A549 (cell line): ENCODE measurements around the gene HDHD5. TPM values are rescaled to one million over a fixed set of nuclear protein-coding genes. Genes with fewer than 3 reads are reported as not detected.

Experiments used
- ATAC-seq, 2 experiments: fragments of 200-7000 bp in 1 of 2; fragments of >200 bp in 1 of 2; cut with Nextera tagmentation in 1 of 2; cut with Tn5 transposase in 1 of 2; 3 replicates each; pipeline versions ENCODE4 v1.8.0 to v1.9.1; 2018 to 2020; ENCODE audit warnings: mild to moderate bottlenecking in 1 of 2, moderate library complexity in 1 of 2
- CTCF ChIA-PET: fragments of 300-600 bp; sonication (Branson Sonifier 250); formaldehyde crosslinking; extraction: SDS; loops from one replicate; lab custom pipeline; 2021; ENCODE audit warnings: antibody characterized with exemption, inconsistent platforms; lab: Yijun Ruan, JAX
- POLR2A ChIA-PET: fragments of 350-600 bp; formaldehyde crosslinking; extraction: SDS; loops from one replicate; lab custom pipeline; 2021; ENCODE audit warnings: antibody characterized with exemption, inconsistent platforms; lab: Yijun Ruan, JAX
- DNase-seq, 2 experiments: peaks; one replicate each; pipeline versions ENCODE4 v3.0.0 to v3.0.0-alpha.2; 2011 to 2016; ENCODE audit warnings: low read depth in 1 of 2, low spot score in 1 of 2
- FAIRE-seq: peaks from 2 replicates; lab custom pipeline; 2011; peaks lifted over from hg19 to GRCh38; lab: Jason Lieb, UNC
- H3K27ac ChIP-seq, 2 experiments: fragments of >200 bp; sonication (Bioruptor Twin); formaldehyde crosslinking; 3 replicates each; pipeline ENCODE4 v1.5.1; 2016 to 2017
- H3K4me1 ChIP-seq: fragments of >200 bp; sonication (Bioruptor Twin); formaldehyde crosslinking; 3 replicates; pipeline ENCODE4 v1.6.1; 2016
- H3K4me2 ChIP-seq: fragments of >200 bp; sonication (Bioruptor Twin); formaldehyde crosslinking; 3 replicates; pipeline ENCODE4 v1.6.1; 2016
- H3K4me3 ChIP-seq: fragments of >200 bp; sonication (Bioruptor Twin); formaldehyde crosslinking; 3 replicates; pipeline ENCODE4 v1.5.1; 2016
- H3K9me3 ChIP-seq: fragments of >200 bp; sonication (Bioruptor Twin); formaldehyde crosslinking; 3 replicates; pipeline ENCODE4 v1.6.1; 2016
- BCL3 ChIP-seq: fragments of >200 bp; sonication (Bioruptor Twin); formaldehyde crosslinking; IDR thresholded peaks from 3 replicates; pipeline ENCODE4 v1.6.1; 2016
- BHLHE40 ChIP-seq: IDR thresholded peaks from 2 replicates; pipeline ENCODE4 v1.6.1; 2012; ENCODE audit warnings: low read depth, low read length, inconsistent platforms
- CBX2 ChIP-seq: fragments of 200-600 bp; sonication (generic); IDR thresholded peaks from 2 replicates; pipeline ENCODE4 v1.6.1; 2016; ENCODE audit warnings: low read depth, mild to moderate bottlenecking, borderline replicate concordance
- CHD4 ChIP-seq: fragments of 200-600 bp; sonication (generic); IDR thresholded peaks from 2 replicates; pipeline ENCODE4 v1.6.1; 2016; ENCODE audit warnings: antibody characterized with exemption, mild to moderate bottlenecking, borderline replicate concordance
- FOSB ChIP-seq: fragments of 250-450 bp; sonication (Bioruptor Pico); IDR thresholded peaks from 2 replicates; pipeline ENCODE4 v1.5.0; 2020; ENCODE audit warnings: mild to moderate bottlenecking, moderate library complexity
- FOSL2 ChIP-seq, 2 experiments: fragments of 450-650 bp in 1 of 2; fragments of >200 bp in 1 of 2; sonication (Bioruptor Twin) in 1 of 2; formaldehyde crosslinking; IDR thresholded peaks; 2 replicates each; pipeline versions ENCODE4 v1.5.0 to v1.6.1; 2016 to 2020; ENCODE audit warnings: mild to moderate bottlenecking in 1 of 2, moderate library complexity in 1 of 2
- FOXS1 ChIP-seq: fragments of 250-450 bp; sonication (Bioruptor Pico); IDR thresholded peaks from 2 replicates; pipeline ENCODE4 v1.5.0; 2020; ENCODE audit warnings: mild to moderate bottlenecking, moderate library complexity
- GATA3 ChIP-seq: IDR thresholded peaks from 2 replicates; pipeline ENCODE4 v1.6.1; 2012; ENCODE audit warnings: borderline replicate concordance
- HOXA7 ChIP-seq: fragments of 250-450 bp; sonication (Bioruptor Pico); IDR thresholded peaks from 2 replicates; pipeline ENCODE4 v1.5.0; 2020; ENCODE audit warnings: mild to moderate bottlenecking, moderate library complexity
- HOXB5 ChIP-seq: fragments of 250-450 bp; sonication (Bioruptor Pico); IDR thresholded peaks from 2 replicates; pipeline ENCODE4 v1.5.0; 2020; ENCODE audit warnings: mild to moderate bottlenecking, moderate library complexity
- KDM1A ChIP-seq: fragments of 200-600 bp; sonication (generic); IDR thresholded peaks from 2 replicates; pipeline ENCODE4 v1.6.1; 2016; ENCODE audit warnings: low read depth, mild to moderate bottlenecking
- MAFK ChIP-seq: fragments of 450-650 bp; IDR thresholded peaks from 2 replicates; pipeline ENCODE4 v1.6.1; 2014; ENCODE audit not compliant: partially characterized antibody
- PHF8 ChIP-seq: fragments of 200-600 bp; sonication (generic); IDR thresholded peaks from 2 replicates; pipeline ENCODE4 v1.6.1; 2016; ENCODE audit warnings: low read depth, mild to moderate bottlenecking, antibody characterized with exemption, moderate library complexity, borderline replicate concordance
- POLR2AphosphoS2 ChIP-seq: conservative IDR thresholded peaks from 2 replicates; pipeline ENCODE4 v1.6.1; 2012; ENCODE audit warnings: low read length, improper control_type of control experiment, inconsistent platforms
- RCOR1 ChIP-seq: fragments of 150-350 bp; IDR thresholded peaks from 2 replicates; pipeline ENCODE4 v1.6.1; 2014; ENCODE audit warnings: antibody characterized with exemption, low read length, low read depth
- REST ChIP-seq: fragments of 200-600 bp; sonication (generic); IDR thresholded peaks from 2 replicates; pipeline ENCODE4 v1.6.1; 2016; ENCODE audit warnings: antibody characterized with exemption, mild to moderate bottlenecking, moderate library complexity
- RNF2 ChIP-seq: fragments of 200-600 bp; sonication (generic); IDR thresholded peaks from 2 replicates; pipeline ENCODE4 v1.6.1; 2016; ENCODE audit warnings: low read depth, mild to moderate bottlenecking, antibody characterized with exemption, moderate library complexity, borderline replicate concordance
- SMC3 ChIP-seq: fragments of >200 bp; sonication (Bioruptor Twin); formaldehyde crosslinking; IDR thresholded peaks from 3 replicates; pipeline ENCODE4 v1.6.1; 2018; ENCODE audit warnings: inconsistent platforms
- SREBF2 ChIP-seq: fragments of 450-650 bp; IDR thresholded peaks from 2 replicates; pipeline ENCODE4 v1.6.1; 2014; ENCODE audit warnings: mild to moderate bottlenecking, moderate library complexity
- USF2 ChIP-seq: fragments of 450-650 bp; IDR thresholded peaks from 2 replicates; pipeline ENCODE4 v1.6.1; 2014; ENCODE audit warnings: antibody characterized with exemption
- WGBS: methylation state at CpG from one replicate; pipeline ENCODE4 v1.1.6; 2017; ENCODE audit errors: missing lambda C conversion rate; 5-methylcytosine and 5-hydroxymethylcytosine counted together
- polyA plus RNA-seq, 4 experiments: library from polyadenylated mRNA; depleted of rRNA in 3 of 4; stranded (reverse); fragments of >200 nt; fragmentation: RNase III in 1 of 4; extraction: RNeasy Plus Mini Kit Qiagen cat#74134 plus additional on column Dnase treatment in 1 of 4; gene quantifications; 2 replicates in 3 of 4; 3 replicates in 1 of 4; pipeline ENCODE4 v1.2.3, GENCODE V29; 2011 to 2017
- TF ChIP-seq, protein P1 (sequence below): fragments of >200 bp; sonication (Bioruptor Twin); formaldehyde crosslinking; IDR thresholded peaks from 2 replicates; pipeline ENCODE4 v1.6.1; 2016

The HDHD5 gene
- polyA plus RNA-seq, 2 of the 4 experiments (the other 2 are of a cell fraction): 19.7 to 35.5 TPM

GRCh38 chr22:17140826-17141766 lies 18.0 kb downstream of the HDHD5 start:
- no peak for TF ChIP-seq RNF2
- no peak for TF ChIP-seq USF2
- no peak for TF ChIP-seq HOXA7 (CRISPR knock-in tag)
- no peak for TF ChIP-seq MAFK
- TF ChIP-seq FOXS1 (CRISPR knock-in tag): no peak
- TF ChIP-seq BHLHE40: no peak
- TF ChIP-seq FOSL2 (IDR thresholded peaks at IDR 0.05): no peak
- TF ChIP-seq FOSL2 (CRISPR knock-in tag; IDR thresholded peaks at IDR 0.05): no peak
- no peak for TF ChIP-seq KDM1A
- TF ChIP-seq, all 56 proteins: peak for 0
- WGBS: 89% methylated on average over 2 of the region's 9 CpGs
- no peak for FAIRE-seq
- Histone ChIP-seq H3K4me3 (no peak overlapping the region), H3K27ac (no peak overlapping the region), H3K9me3 (no peaks in the 10 kb centered on the region), H3K4me1 (no peaks in the 10 kb centered on the region), H3K4me2 (no peak overlapping the region)
- no peak for ATAC-seq
- DNase-seq: no peak
- ChIA-PET CTCF (interaction anchor here (1.3 kb wide), 1 partner anchor 31 kb away, joined by 3 read pairs; no protein-coding TSS in a partner anchor), POLR2A (no interaction called here)

DNA sequence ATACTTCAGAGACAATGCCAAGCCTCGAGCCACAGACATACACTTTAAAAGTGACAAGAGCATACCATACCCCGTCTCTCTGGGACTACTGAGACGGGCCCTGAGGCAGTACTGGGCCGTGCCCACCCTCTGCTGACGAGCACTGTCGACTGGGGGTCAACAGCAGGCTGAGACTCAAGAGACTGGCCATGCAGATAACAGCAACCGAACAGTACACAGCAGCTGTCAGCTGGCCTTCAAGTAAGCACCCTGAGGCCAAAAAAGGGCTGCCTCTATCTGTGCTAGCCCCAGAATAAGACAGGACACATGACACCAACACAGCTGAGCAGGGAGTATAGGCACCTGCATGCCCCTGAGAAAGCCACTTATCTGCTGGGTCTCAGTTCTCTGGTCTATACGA lies 19.1 kb downstream of the HDHD5 start:
- no peaks in the 10 kb centered on the region for H3K9me3 ChIP-seq
- WGBS: 83% methylated on average over 7 of the region's 8 CpGs
- POLR2A ChIA-PET: no interaction called here
- no peak overlapping the region for H3K4me3 ChIP-seq
- no peaks in the 10 kb centered on the region for H3K4me1 ChIP-seq
- ATAC-seq: no peak
- no peak overlapping the region for H3K27ac ChIP-seq
- no peak for DNase-seq
- no peak for FAIRE-seq
- TF ChIP-seq SREBF2 (no peak), HOXB5 (CRISPR knock-in tag) (no peak), GATA3 (no peak), MAFK (no peak), POLR2AphosphoS2 (no peak), FOSB (CRISPR knock-in tag) (no peak), CHD4 (no peak), PHF8 (no peak), KDM1A (no peak), REST (no peak), RCOR1 (no peak), CBX2 (no peak), BCL3 (no peak), SMC3 (no peak)
- TF ChIP-seq, protein P1, sequence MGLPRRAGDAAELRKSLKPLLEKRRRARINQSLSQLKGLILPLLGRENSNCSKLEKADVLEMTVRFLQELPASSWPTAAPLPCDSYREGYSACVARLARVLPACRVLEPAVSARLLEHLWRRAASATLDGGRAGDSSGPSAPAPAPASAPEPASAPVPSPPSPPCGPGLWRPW: no peak
- TF ChIP-seq, all 56 proteins: peak for 0
- no peak overlapping the region for H3K4me2 ChIP-seq
- CTCF ChIA-PET: no interaction called here
